Sigmoid colon (tissue), 7 donors: Measurements from ENCODE around the gene ROBO3. TPM values are rescaled to one million over a fixed set of nuclear protein-coding genes. Genes with fewer than 3 reads are reported as not detected.

Experiments
- DNase-seq: peaks from one replicate; pipeline ENCODE4 v3.0.0-alpha.2; 2019
- H3K27ac ChIP-seq, 4 donors: fragments of 200-600 bp; sonication (generic); one replicate each; pipeline ENCODE4 v1.5.1; 2016 to 2019; ENCODE audit warnings: mild to moderate bottlenecking in 1 of 4
- H3K27me3 ChIP-seq, 3 donors: fragments of 200-600 bp; sonication (generic); one replicate each; pipeline ENCODE4 v1.5.1; 2019; ENCODE audit warnings: mild to moderate bottlenecking in 1 of 3
- H3K36me3 ChIP-seq, 4 donors: fragments of 200-600 bp; sonication (generic); one replicate each; pipeline ENCODE4 v1.5.1; 2016 to 2019
- H3K4me1 ChIP-seq, 4 donors: fragments of 200-600 bp; sonication (generic); one replicate each; pipeline ENCODE4 v1.5.1; 2017 to 2019
- H3K4me3 ChIP-seq, 4 donors: fragments of 200-600 bp; sonication (generic); one replicate each; pipeline ENCODE4 v1.5.1; 2017 to 2019; ENCODE audit warnings: mild to moderate bottlenecking in 2 of 4, moderate library complexity in 1 of 4
- H3K9me3 ChIP-seq, 4 donors: fragments of 200-600 bp in 3 of 4; sonication (generic) in 3 of 4; one replicate each; pipeline versions ENCODE4 v1.5.1 to v1.6.1; 2013 to 2019
- CTCF ChIP-seq, 4 experiments: fragments of 450-650 bp in 3 of 4; fragments of 200-600 bp in 1 of 4; IDR thresholded peaks; one replicate each; pipeline ENCODE4 v1.5.1; 2016 to 2019; ENCODE audit warnings: antibody characterized with exemption in 4 of 4, mild to moderate bottlenecking in 3 of 4, moderate library complexity in 2 of 4
- EP300 ChIP-seq, 4 donors: sonication (generic); formaldehyde crosslinking; IDR thresholded peaks; one replicate each; pipeline ENCODE4 v1.6.1; 2017; ENCODE audit warnings: antibody characterized with exemption in 4 of 4
- POLR2A ChIP-seq, 2 donors: fragments of 450-650 bp; IDR thresholded peaks; one replicate each; pipeline ENCODE4 v1.6.1; 2016; ENCODE audit warnings: antibody characterized with exemption in 2 of 2, mild to moderate bottlenecking in 2 of 2, moderate library complexity in 2 of 2
- POLR2AphosphoS5 ChIP-seq, 4 donors: sonication (generic); formaldehyde crosslinking; IDR thresholded peaks; one replicate each; pipeline ENCODE4 v1.6.1; 2017; ENCODE audit warnings: antibody characterized with exemption in 4 of 4
- WGBS, 2 donors: extraction: QIAGEN DNeasy Blood & Tissue Kit; methylation state at CpG; one replicate each; pipeline ENCODE4 v1.1.7; 2013; 5-methylcytosine and 5-hydroxymethylcytosine counted together
- intact Hi-C: fragments of 100-400 bp; cut with DNase I; formaldehyde crosslinking; loops from one replicate; pipeline ENCODE4 v1.15.1; 2023
- polyA plus RNA-seq, 3 donors: library from polyadenylated mRNA; stranded (reverse); fragments of 200-250 nt; gene quantifications; one replicate each; pipeline ENCODE4 v1.2.3, GENCODE V29; 2013
- total RNA-seq, 4 donors: library from RNA; depleted of rRNA; stranded (reverse); fragments of >200 nt; gene quantifications; one replicate each; pipeline ENCODE4 v1.1.0, GENCODE V29; 2016
- donor health status: healthy with polysubstance abuse.
- donor health status: Bipolar disorder and iron deficiency.
- donor health status: healthy.

The ROBO3 gene
- total and polyA plus RNA-seq, 7 donors: 1.6 to 37.7 (median 9.1) TPM

DNA sequence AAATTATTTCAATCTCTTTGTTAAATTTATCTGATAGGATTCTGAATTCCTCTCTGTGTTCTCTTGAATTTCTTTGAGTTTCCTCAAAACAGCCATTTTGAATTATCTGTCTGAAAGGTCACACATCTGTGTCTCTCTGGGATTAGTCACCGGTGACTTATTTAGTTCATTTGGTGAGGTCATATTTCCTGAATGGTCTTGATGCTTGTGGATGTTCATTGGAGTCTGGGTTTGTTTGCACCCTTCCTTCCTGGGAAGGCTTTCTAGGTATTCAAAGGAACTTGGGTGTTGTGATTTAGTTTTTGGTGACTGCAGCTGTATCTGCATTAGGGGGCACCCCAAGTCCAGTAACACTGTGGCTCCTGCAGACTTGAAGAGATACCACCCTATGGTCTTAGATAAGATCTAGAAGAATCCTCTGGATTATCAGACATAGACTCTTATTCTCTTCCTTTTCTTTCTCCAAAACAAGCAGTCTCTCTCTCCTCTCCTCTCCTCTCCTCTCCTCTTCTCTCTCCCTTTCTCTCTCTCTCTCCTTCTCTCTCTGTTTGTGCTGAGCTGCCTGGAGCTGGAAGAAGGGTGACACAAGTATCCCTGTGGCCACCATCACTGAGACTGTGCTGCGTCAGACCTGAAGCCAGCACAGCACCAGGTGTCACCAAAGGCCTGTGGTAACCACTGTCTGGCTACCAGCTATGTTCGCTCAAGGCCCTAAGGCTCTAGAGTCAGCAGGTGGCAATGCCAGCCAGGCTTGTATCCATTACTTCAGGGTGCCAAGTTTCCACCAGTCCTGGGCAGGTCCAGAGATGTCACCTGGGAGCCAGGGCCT is 50.5 kb downstream of the ROBO3 start:
- TF ChIP-seq EP300 (IDR thresholded peaks at IDR 0.05): no peak
- no peak for TF ChIP-seq CTCF (IDR thresholded peaks at IDR 0.05)
- no peak for TF ChIP-seq POLR2A (IDR thresholded peaks at IDR 0.05)
- TF ChIP-seq POLR2AphosphoS5 (IDR thresholded peaks at IDR 0.05): no peak
- no peak for DNase-seq

DNA sequence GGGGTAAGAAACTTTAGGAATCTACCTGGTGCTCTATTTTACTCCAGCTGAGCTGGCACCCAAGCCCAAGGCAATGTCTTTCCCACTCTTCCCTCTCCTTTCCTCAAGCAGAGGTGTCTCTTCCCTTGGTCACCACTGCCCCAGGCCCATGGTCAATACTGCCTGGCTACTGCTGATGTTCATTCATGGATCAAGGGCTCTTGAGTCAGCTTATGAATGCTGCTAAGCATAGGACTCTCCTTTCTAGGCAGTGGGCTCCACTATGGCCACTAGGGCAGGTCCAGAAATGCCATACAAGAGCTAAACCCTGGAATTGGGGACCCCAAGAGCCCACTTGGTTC is 51.1 kb downstream of the ROBO3 start:
- H3K36me3 ChIP-seq: no peaks in the 10 kb centered on the region
- no peak for DNase-seq
- H3K27me3 ChIP-seq: peaks cover 4 to 6% (median 5%) of the 10 kb centered on the region in 3 donors
- H3K4me1 ChIP-seq: peaks cover 0 to 8% (median 6%) of the 10 kb centered on the region in 4 donors
- H3K4me3 ChIP-seq: no peak overlapping the region
- no peak overlapping the region for H3K27ac ChIP-seq
- no peak for TF ChIP-seq POLR2AphosphoS5 (IDR thresholded peaks at IDR 0.05)
- TF ChIP-seq CTCF (IDR thresholded peaks at IDR 0.05): no peak
- TF ChIP-seq POLR2A (IDR thresholded peaks at IDR 0.05): no peak
- TF ChIP-seq EP300 (IDR thresholded peaks at IDR 0.05): no peak
- no peaks in the 10 kb centered on the region for H3K9me3 ChIP-seq
- intact Hi-C loops: no loop called here

More for the DNA sequence above, 50.5 kb downstream of the ROBO3 start:
- no peak overlapping the region for H3K4me3 ChIP-seq
- intact Hi-C loops: no loop called here
- peaks cover 0 to 2% (median 1%) of the 10 kb centered on the region in 4 donors for H3K4me1 ChIP-seq
- 84 to 86% methylated on average over 3 of the region's 3 CpGs for WGBS, 2 donors
- no peaks in the 10 kb centered on the region for H3K9me3 ChIP-seq
- H3K27me3 ChIP-seq: no peaks in the 10 kb centered on the region
- H3K36me3 ChIP-seq: no peaks in the 10 kb centered on the region
- no peak overlapping the region for H3K27ac ChIP-seq

- H3K9me3 ChIP-seq: no peaks in the 10 kb centered on the region
- H3K4me1 ChIP-seq: peaks cover 0 to 11% (median 6%) of the 10 kb centered on the region in 4 donors
- no peaks in the 10 kb centered on the region for H3K36me3 ChIP-seq
- WGBS, 2 donors: 75 to 82% methylated on average over 6 of the region's 6 CpGs
- H3K4me3 ChIP-seq: no peak overlapping the region
- no peak for DNase-seq
- TF ChIP-seq EP300 (IDR thresholded peaks at IDR 0.05): no peak
- no peak overlapping the region for H3K27ac ChIP-seq
- intact Hi-C loops: no loop called here
- H3K27me3 ChIP-seq: peaks cover 5 to 12% (median 6%) of the 10 kb centered on the region in 3 donors
These were observed 51.9 kb downstream of the ROBO3 start for GRCh38 chr11:124917115-124917637.

- TF ChIP-seq CTCF (IDR thresholded peaks at IDR 0.05): no peak
- no peak for TF ChIP-seq POLR2A (IDR thresholded peaks at IDR 0.05)
- TF ChIP-seq EP300 (IDR thresholded peaks at IDR 0.05): no peak
- TF ChIP-seq POLR2AphosphoS5 (IDR thresholded peaks at IDR 0.05): no peak
These were observed 53.7 kb downstream of the ROBO3 start, which contains the start of gene HEPN1 for GRCh38 chr11:124918950-124919349. Gene HEPN1, plus strand, starts transcription at chr11:124919250.

GRCh38 chr11:124919898-124920297 is 54.7 kb downstream of the ROBO3 start:
- DNase-seq: no peak
- intact Hi-C loops: no loop called here
- Histone ChIP-seq H3K27ac (no peak overlapping the region), H3K4me1 (peaks cover 0 to 11% (median 6%) of the 10 kb centered on the region in 4 donors), H3K4me3 (no peak overlapping the region), H3K27me3 (peaks cover 5 to 12% (median 6%) of the 10 kb centered on the region in 3 donors), H3K9me3 (no peaks in the 10 kb centered on the region), H3K36me3 (no peaks in the 10 kb centered on the region)
- WGBS, 2 donors: 79 to 99% methylated on average over 2 of the region's 2 CpGs
- TF ChIP-seq CTCF (IDR thresholded peaks at IDR 0.05) (no peak), EP300 (IDR thresholded peaks at IDR 0.05) (no peak), POLR2AphosphoS5 (IDR thresholded peaks at IDR 0.05) (no peak), POLR2A (IDR thresholded peaks at IDR 0.05) (no peak)

More at GRCh38 chr11:124918950-124919349, 53.7 kb downstream of the ROBO3 start, which contains the start of gene HEPN1:
- no peaks in the 10 kb centered on the region for H3K9me3 ChIP-seq
- intact Hi-C loops: no loop called here
- no peaks in the 10 kb centered on the region for H3K36me3 ChIP-seq
- H3K27ac ChIP-seq: no peak within 1 kb of the TSS
- H3K27me3 ChIP-seq: peaks cover 5 to 12% (median 6%) of the 10 kb centered on the region in 3 donors
- H3K4me3 ChIP-seq: no peak within 1 kb of the TSS
- no peak for DNase-seq
- peaks cover 0 to 11% (median 6%) of the 10 kb centered on the region in 4 donors for H3K4me1 ChIP-seq
- WGBS, 2 donors: 73 to 90% methylated on average over 3 of the region's 3 CpGs
